Measurements from ENCODE around the gene SYK. TPM values are rescaled to one million over a fixed set of nuclear protein-coding genes. Genes with fewer than 3 reads are reported as not detected.

Gene SYK
- total RNA-seq, 1 experiment from 2014 or later, result 9.0 TPM

- ATAC-seq, result no peak
- ChIA-PET CTCF (no interaction called here), RAD21 (ENCODE audit: low non-redundant PET in 1 of 2, low total read pairs in 2 of 2, uncharacterized antibody in 2 of 2, unreplicated experiment in 2 of 2) (no interaction called here), POLR2A (no interaction called here)
- Histone ChIP-seq H3K79me2 (ENCODE audit: insufficient read depth, low read length) (no peaks in the 10 kb centered on the region), H3K4me2 (ENCODE audit: low read length) (no peak overlapping the region), H3K36me3 (ENCODE audit: control insufficient read depth in 1 of 2, insufficient read depth in 2 of 2, low read length in 2 of 2) (no peaks in the 10 kb centered on the region), H3K9ac (ENCODE audit: low read length) (no peak overlapping the region), H3K4me1 (ENCODE audit: control insufficient read depth in 1 of 2, insufficient read depth in 2 of 2, low read length in 2 of 2) (no peaks in the 10 kb centered on the region), H3K9me3 (ENCODE audit: control insufficient read depth in 1 of 2, insufficient read depth in 1 of 2, low read depth in 1 of 2, low read length in 2 of 2) (no peaks in the 10 kb centered on the region), H3K27me3 (ENCODE audit: insufficient read depth, low read length) (no peaks in the 10 kb centered on the region), H2AFZ (ENCODE audit: low read depth, low read length, poor library complexity, severe bottlenecking) (no peak overlapping the region), H3K4me3 (replicated peaks in 1 of 2; ENCODE audit: low read depth in 1 of 2, low read length in 2 of 2) (no peak overlapping the region), H3K27ac (ENCODE audit: low read depth, low read length) (no peak overlapping the region), H4K20me1 (ENCODE audit: insufficient read depth) (no peaks in the 10 kb centered on the region), H3K9me2 (ENCODE audit: insufficient read depth) (no peaks in the 10 kb centered on the region)
- no TSS peak for BruUV-seq (replicated peaks)
- intact Hi-C loops (cut with micrococcal nuclease), result no loop called here
- no peak for DNase-seq (ENCODE audit: low read depth, low spot score)
- no peak for TF ChIP-seq JUND (IDR thresholded peaks at IDR 0.05)
- TF ChIP-seq ZBTB33 (IDR thresholded peaks at IDR 0.05; ENCODE audit: extremely low read depth, insufficient replicate concordance, low read length), result no peak
- TF ChIP-seq MAX (IDR thresholded peaks at IDR 0.05), result no peak
Measured at GRCh38 chr9:90891308-90892040, 89.9 kb downstream of the SYK start.

GRCh38 chr9:90892918-90893317 lies 91.3 kb downstream of the SYK start:
- Histone ChIP-seq H3K79me2 (ENCODE audit: insufficient read depth, low read length) (no peaks in the 10 kb centered on the region), H3K4me1 (ENCODE audit: control insufficient read depth in 1 of 2, insufficient read depth in 2 of 2, low read length in 2 of 2) (no peaks in the 10 kb centered on the region), H3K27ac (ENCODE audit: low read depth, low read length) (no peak overlapping the region), H3K9me2 (ENCODE audit: insufficient read depth) (no peaks in the 10 kb centered on the region), H4K20me1 (ENCODE audit: insufficient read depth) (no peaks in the 10 kb centered on the region), H3K4me2 (ENCODE audit: low read length) (no peak overlapping the region), H3K4me3 (replicated peaks in 1 of 2; ENCODE audit: low read depth in 1 of 2, low read length in 2 of 2) (no peak overlapping the region), H3K9ac (ENCODE audit: low read length) (no peak overlapping the region), H3K36me3 (ENCODE audit: control insufficient read depth in 1 of 2, insufficient read depth in 2 of 2, low read length in 2 of 2) (no peaks in the 10 kb centered on the region), H3K27me3 (ENCODE audit: insufficient read depth, low read length) (no peaks in the 10 kb centered on the region), H3K9me3 (ENCODE audit: control insufficient read depth in 1 of 2, insufficient read depth in 1 of 2, low read depth in 1 of 2, low read length in 2 of 2) (no peaks in the 10 kb centered on the region), H2AFZ (ENCODE audit: low read depth, low read length, poor library complexity, severe bottlenecking) (no peak overlapping the region)
- DNase-seq (ENCODE audit: low read depth, low spot score) (no peak), ATAC-seq (no peak)
- ChIA-PET POLR2A (no interaction called here), RAD21 (ENCODE audit: low non-redundant PET in 1 of 2, low total read pairs in 2 of 2, uncharacterized antibody in 2 of 2, unreplicated experiment in 2 of 2) (no interaction called here), CTCF (no interaction called here)
- intact Hi-C loops (cut with micrococcal nuclease), result no loop called here
- no TSS peak for BruUV-seq (replicated peaks)
- no peak for TF ChIP-seq ELF1 (IDR thresholded peaks at IDR 0.05; ENCODE audit: borderline replicate concordance, low read depth)
- no peak for TF ChIP-seq EZH2phosphoT487 (IDR thresholded peaks at IDR 0.05; ENCODE audit: borderline replicate concordance)
- TF ChIP-seq CEBPB (IDR thresholded peaks at IDR 0.05; ENCODE audit: low read depth), result no peak

Measured in HCT116 (cell line).